ENCODE measurements around the gene TBC1D3.
"Not testable (repeated sequence)": the region's sequence is repeated elsewhere in the genome, so short reads cannot be mapped to it uniquely, and the experiment has no call there.

Gene TBC1D3

DNA sequence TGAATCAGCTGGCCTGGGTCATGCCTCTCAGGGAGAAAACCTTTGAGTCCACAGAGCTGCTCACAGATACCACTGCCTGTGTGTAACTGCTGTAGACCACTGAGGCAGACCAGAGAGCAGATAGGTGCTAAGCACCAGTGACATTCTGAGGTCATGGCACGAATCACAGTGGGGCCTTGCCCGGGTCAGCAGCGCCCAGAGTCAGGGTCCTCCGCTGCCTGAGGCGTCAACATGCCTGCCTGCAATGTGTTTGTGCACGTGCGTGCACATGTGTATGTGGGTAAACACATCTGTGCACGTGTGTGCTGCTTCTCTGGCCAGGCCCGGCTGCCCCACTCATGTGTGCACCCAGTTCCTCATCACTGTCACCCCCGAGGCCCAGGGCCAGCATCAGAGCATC is at the start of gene TBC1D3:
Gene TBC1D3 (minus strand): TSS at position 101 of the 400 bp plus-strand sequence. CDS start 1,526 bp downstream, outside the sequence.
- not testable (repeated sequence) for DNase-seq

DNA sequence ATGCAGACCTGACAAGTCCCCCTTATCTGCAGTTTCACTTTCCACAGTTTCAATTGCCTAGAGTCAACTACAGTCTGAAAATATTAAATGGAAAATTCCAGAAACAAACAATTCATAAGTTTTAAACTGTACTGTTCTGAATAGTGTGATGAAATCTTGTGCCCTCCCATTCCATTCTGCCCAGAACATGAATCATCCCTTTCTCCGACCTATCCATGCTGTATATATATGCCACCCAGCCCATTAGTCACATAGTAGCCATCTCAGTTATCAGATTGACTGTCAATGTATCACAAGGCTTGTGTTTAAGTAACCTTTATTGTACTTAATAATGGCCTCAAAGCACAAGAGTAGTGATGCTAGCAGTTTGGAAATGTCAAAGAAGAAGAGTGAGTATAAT is 40.4 kb upstream of the TBC1D3 start:
- DNase-seq, result not testable (repeated sequence)

DNA sequence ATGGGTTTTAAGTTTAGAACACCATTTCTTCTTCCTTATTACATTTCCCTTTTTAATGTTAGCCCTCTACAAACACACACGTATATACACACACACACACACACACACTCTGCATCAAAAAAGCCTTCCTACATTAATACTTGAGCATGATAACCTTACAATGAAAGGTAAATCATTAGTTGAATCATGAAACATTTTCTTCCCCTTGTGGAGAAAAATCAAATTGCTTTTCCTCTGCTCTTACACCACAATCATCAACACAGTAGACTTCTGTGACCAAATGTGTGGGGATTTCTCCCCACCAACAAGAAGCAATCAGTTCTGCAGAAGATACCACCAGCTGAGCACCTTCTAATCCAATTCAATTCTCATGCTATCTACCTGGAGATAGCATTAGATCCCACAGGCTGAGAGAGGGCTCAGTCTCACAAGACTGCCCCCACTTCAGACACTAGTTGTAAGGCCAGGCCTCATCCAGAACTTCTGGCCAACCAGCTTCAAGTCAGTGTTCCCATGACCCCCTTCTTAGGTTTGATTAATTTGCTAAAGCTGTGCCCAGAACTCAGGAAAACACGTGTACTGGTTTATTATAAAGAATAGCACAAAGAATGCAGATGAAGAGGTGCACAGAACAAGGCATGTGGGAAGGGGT is 33.6 kb upstream of the TBC1D3 start:
- DNase-seq, result not testable (repeated sequence)

DNA sequence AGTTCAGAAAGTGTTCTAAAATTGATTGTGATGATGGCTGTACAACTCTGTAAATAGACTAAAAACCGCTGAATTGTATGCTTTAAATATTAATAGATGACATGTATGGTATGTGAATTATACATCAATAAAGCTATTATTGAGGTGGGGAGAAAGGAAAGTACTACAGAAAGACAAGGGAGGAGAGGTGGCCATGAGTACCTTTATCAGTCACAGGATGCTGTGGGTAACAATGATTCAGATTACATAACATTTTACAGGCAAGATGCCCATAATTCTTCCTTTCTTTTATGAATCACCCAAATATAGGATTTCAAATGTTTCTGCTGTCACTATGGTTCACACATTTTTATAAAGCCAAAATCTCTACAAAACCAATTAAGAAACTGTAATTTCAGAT is 28.5 kb upstream of the TBC1D3 start:
- not testable (repeated sequence) for DNase-seq

DNA sequence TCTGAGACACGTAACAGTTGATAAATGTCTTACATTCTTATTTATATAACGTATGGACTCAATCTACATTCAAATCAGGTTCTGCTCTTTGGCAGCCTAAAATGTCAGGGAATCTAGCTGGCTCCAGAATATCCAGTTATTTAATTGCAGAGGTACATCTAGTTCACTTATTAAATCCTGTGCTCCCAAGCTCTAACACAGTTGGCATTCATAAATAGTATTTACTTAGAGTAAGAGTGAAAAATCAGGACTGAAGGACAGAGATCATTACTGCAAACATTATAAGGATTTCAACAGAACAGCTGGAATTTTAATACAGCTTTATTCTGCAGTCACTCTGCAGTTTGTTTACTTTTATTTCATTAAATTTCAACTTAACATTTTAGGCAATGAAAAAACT is 7.9 kb upstream of the TBC1D3 start:
- not testable (repeated sequence) for DNase-seq

DNA sequence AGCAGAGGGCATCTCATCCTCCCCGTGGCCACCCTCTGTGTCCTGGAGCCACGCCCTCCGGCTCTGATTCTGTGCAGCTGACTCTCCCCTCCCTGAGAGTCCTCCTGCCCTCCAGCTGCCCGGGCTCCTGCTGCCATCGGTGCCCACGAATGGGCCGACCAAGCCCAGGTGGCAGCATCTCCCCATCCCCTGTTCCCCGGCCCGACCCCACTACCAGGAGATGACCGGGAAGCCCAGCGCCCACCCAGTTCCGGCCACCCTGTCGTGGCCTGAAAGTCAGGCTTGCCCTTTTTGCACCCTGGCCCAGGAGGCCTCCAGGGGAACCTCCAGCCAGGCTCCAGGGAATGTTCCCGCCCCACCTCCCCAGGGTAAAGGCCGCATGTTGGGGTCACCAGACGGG is 57.5 kb downstream of the TBC1D3 start:
- DNase-seq, result not testable (repeated sequence)

All from activated CD4-positive, CD25-positive, alpha-beta regulatory T cell treated with anti-CD3 and anti-CD28 coated beads, Interleukin-2, amount 50 U/mL, for 72 hours (primary cell).